Transverse colon (tissue), 4 donors: ENCODE results near the gene MT1A. TPM values are rescaled to one million over a fixed set of nuclear protein-coding genes. Genes with fewer than 3 reads are reported as not detected.

Experiments
- DNase-seq: peaks from one replicate; pipeline ENCODE4 v3.0.0-alpha.2; 2019
- H3K27ac ChIP-seq, 4 donors: fragments of 200-600 bp; sonication (generic); 2 replicates each; pipeline ENCODE4 v1.5.1; 2016 to 2018; ENCODE audit warnings: inconsistent platforms in 4 of 4
- H3K27me3 ChIP-seq: fragments of 200-600 bp; sonication (generic); 2 replicates; pipeline ENCODE4 v1.5.1; 2017; ENCODE audit warnings: inconsistent platforms
- H3K36me3 ChIP-seq, 4 donors: fragments of 200-600 bp; sonication (generic); 2 replicates each; pipeline ENCODE4 v1.5.1; 2017 to 2019; ENCODE audit warnings: inconsistent platforms in 4 of 4
- H3K4me1 ChIP-seq, 4 donors: fragments of 200-600 bp; sonication (generic); 2 replicates each; pipeline ENCODE4 v1.5.1; 2017 to 2020; ENCODE audit warnings: inconsistent platforms in 4 of 4
- H3K4me3 ChIP-seq, 4 donors: fragments of 200-600 bp; sonication (generic); 1 replicate in 1 of 4; 2 replicates in 3 of 4; pipeline versions ENCODE4 v1.5.1 to v1.6.1; 2017 to 2019; ENCODE audit warnings: inconsistent platforms in 4 of 4
- H3K9me3 ChIP-seq, 2 donors: fragments of 200-600 bp; sonication (generic); 2 replicates each; pipeline ENCODE4 v1.5.1; 2017 to 2019; ENCODE audit warnings: inconsistent platforms in 2 of 2
- CTCF ChIP-seq, 5 experiments: fragments of 200-600 bp in 3 of 5; fragments of 450-650 bp in 2 of 5; sonication (generic) in 3 of 5; IDR thresholded peaks; 1 replicate in 2 of 5; 2 replicates in 3 of 5; pipeline ENCODE4 v1.5.1; 2016 to 2017; ENCODE audit warnings: antibody characterized with exemption in 5 of 5, inconsistent platforms in 3 of 5, mild to moderate bottlenecking in 2 of 5, moderate library complexity in 1 of 5
- EP300 ChIP-seq: sonication (generic); formaldehyde crosslinking; IDR thresholded peaks from one replicate; pipeline ENCODE4 v1.6.1; 2017; ENCODE audit warnings: antibody characterized with exemption, low read depth
- POLR2A ChIP-seq: fragments of 450-650 bp; IDR thresholded peaks from one replicate; pipeline ENCODE4 v1.6.1; 2016; ENCODE audit warnings: antibody characterized with exemption, mild to moderate bottlenecking, moderate library complexity
- POLR2AphosphoS5 ChIP-seq, 3 donors: sonication (generic); formaldehyde crosslinking; IDR thresholded peaks; one replicate each; pipeline ENCODE4 v1.6.1; 2016; ENCODE audit warnings: antibody characterized with exemption in 3 of 3
- WGBS, 2 donors: methylation state at CpG; one replicate each; pipeline ENCODE4 v1.1.5; 2018; ENCODE audit warnings: low coverage in 1 of 2; 5-methylcytosine and 5-hydroxymethylcytosine counted together
- in situ Hi-C, 4 donors: fragments of 200-750 bp; cut with MboI; loops; one replicate each; pipeline versions ENCODE4 v1.15.0 to v1.15.1; 2017; ENCODE audit warnings: low sequenced_read_pairs in 3 of 4, low pct_ligation_motif_present in 1 of 4, low pct_unique_long_range_greater_than_20kb in 1 of 4
- intact Hi-C: fragments of 100-400 bp; cut with DNase I; formaldehyde crosslinking; loops from one replicate; pipeline ENCODE4 v1.15.1; 2023; ENCODE audit warnings: low total_unique reads
- total RNA-seq, 4 donors: library from RNA; depleted of rRNA; stranded (reverse); fragments of >200 nt; gene quantifications; one replicate each; pipeline ENCODE4 v1.1.0, GENCODE V29; 2016

Gene MT1A
- total RNA-seq, 4 donors from 2014 or later: 4.4 to 35.2 (median 4.9) TPM; not detected in 1

DNA sequence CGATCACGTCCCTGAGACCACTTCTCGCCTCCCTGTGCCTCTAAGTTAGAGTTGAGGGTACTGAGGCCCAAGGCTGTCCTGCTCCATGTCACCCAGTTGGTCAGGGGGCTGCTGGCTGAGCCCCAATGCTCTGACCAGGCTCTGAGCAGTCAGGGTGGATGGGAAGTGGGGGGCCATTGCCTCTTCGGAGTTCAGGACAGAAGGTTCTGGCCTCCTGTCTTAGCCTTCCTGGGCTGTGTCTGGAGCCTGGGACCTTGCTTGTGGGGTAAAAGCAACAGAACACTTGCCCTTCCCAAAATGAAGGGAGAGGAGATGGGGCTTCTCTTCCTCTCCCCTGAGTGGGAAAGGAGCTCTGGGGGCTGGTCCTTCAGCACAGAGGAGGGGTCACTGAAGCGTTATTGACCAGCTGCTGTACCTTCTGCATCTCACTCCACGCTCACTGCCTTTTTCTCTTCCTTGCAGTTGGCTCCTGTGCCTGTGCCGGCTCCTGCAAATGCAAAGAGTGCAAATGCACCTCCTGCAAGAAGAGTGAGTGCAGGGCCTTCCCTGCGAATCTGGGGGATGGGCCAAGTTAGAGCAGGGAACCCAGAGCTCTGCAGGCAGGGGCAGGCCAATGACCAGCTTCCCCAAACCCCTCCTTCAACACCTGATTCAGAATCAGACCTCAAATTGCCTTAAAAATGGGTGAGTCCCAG is 44.4 kb downstream of the MT1A start:
- intact Hi-C loops (loop anchor here (5.0 kb wide), 2 partner anchors 56 to 76 kb away; partner anchors contain the start of genes MT1E and MT2A), in situ Hi-C loops (no loop called here)
- H3K27me3 ChIP-seq: no peaks in the 10 kb centered on the region
- DNase-seq: peak; percentile 20
- peak overlapping the region; percentile 43 to 79 (median 55) for H3K4me3 ChIP-seq
- H3K27ac ChIP-seq: peak overlapping the region; percentile 79 to 87 (median 82)
- peaks cover 3 to 20% (median 11%) of the 10 kb centered on the region in 4 donors for H3K4me1 ChIP-seq
- H3K36me3 ChIP-seq: no peaks in the 10 kb centered on the region
- TF ChIP-seq POLR2AphosphoS5 (IDR thresholded peaks at IDR 0.05) (no peak), CTCF (IDR thresholded peaks at IDR 0.05) (no peak), POLR2A (no peak), EP300 (no peak)
- WGBS, 2 donors: 17 to 30% methylated on average over 1 to 8 of the region's 8 CpGs
- H3K9me3 ChIP-seq: no peaks in the 10 kb centered on the region

GRCh38 chr16:56683424-56684172 is 45.1 kb downstream of the MT1A start:
- intact Hi-C loops (loop anchor here (5.0 kb wide), 2 partner anchors 56 to 76 kb away; partner anchors contain the start of genes MT1E and MT2A), in situ Hi-C loops (no loop called here)
- Histone ChIP-seq H3K4me3 (peak overlapping the region; percentile 43 to 79 (median 55)), H3K27ac (peak overlapping the region in 3 of 4 donors; percentile 79 to 87 (median 83)), H3K9me3 (no peaks in the 10 kb centered on the region), H3K36me3 (no peaks in the 10 kb centered on the region), H3K4me1 (peaks cover 3 to 20% (median 11%) of the 10 kb centered on the region in 4 donors), H3K27me3 (no peaks in the 10 kb centered on the region)
- no peak for DNase-seq
- TF ChIP-seq POLR2A (no peak), EP300 (no peak), CTCF (IDR thresholded peaks at IDR 0.05) (no peak), POLR2AphosphoS5 (IDR thresholded peaks at IDR 0.05) (no peak)
- 65% methylated on average over 5 of the region's 5 CpGs; no CpG with 5 or more reads in 1 of the 2 donors for WGBS, 2 donors

DNA sequence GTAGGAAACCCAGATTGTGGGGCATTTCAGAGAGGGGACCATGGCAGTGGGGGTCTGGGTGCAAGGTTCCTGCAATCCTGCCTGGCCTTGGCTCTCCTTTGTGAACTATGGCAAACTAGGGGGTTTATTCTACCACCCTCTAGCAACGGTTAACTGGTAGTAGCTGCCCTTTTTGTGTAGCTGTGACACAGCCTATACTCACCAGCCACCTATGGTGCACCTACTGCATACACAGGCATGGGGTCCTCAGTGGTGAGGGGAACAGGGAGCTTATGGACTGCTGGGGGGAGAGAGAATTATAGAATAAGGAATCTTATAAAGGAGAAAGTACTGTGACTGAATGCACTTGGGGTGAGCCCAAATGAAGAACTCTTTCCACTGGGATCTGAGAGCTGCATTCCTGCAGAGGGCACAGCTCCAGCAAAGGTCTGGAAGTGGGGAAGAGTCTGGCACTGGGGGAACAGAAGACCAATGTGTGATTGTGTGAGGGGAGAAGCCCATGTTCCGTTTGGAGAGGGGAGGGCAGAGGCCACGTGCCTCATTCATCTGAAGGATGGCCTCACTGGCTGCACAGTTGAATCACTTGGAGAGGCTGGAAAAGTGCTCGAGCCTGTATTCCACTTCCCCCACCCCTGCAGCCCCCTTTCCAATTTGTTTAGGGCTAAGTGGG is 45.9 kb downstream of the MT1A start:
- 79 to 95% methylated on average over 4 of the region's 4 CpGs for WGBS, 2 donors
- no peak for DNase-seq
- peak overlapping the region in 1 of 4 donors; percentile 79 for H3K4me3 ChIP-seq
- peak overlapping the region in 2 of 4 donors; percentile 7 to 87 for H3K27ac ChIP-seq
- no peaks in the 10 kb centered on the region for H3K36me3 ChIP-seq
- in situ Hi-C loops: no loop called here
- H3K9me3 ChIP-seq: no peaks in the 10 kb centered on the region
- intact Hi-C loops: loop anchor here (5.0 kb wide), 2 partner anchors 57 to 77 kb away; partner anchors contain the start of genes MT1E and MT2A
- no peaks in the 10 kb centered on the region for H3K27me3 ChIP-seq
- H3K4me1 ChIP-seq: peaks cover 3 to 20% (median 11%) of the 10 kb centered on the region in 4 donors
- no peak for TF ChIP-seq POLR2A
- no peak for TF ChIP-seq CTCF (IDR thresholded peaks at IDR 0.05)
- TF ChIP-seq EP300: no peak
- TF ChIP-seq POLR2AphosphoS5 (IDR thresholded peaks at IDR 0.05): no peak
